DOHH2 (cell line): ENCODE results near the gene SEMA5A.

Source experiments
- H3F3A ChIP-seq: fragments of 200-600 bp; sonication (generic), shearing (Covaris generic); 2 replicates; pipeline ENCODE4 v1.6.0; 2016; ENCODE audit warnings: antibody characterized with exemption, mild to moderate bottlenecking; ENCODE audit not compliant: control insufficient read depth, insufficient read depth
- H3K27ac ChIP-seq: fragments of 200-600 bp; sonication (generic); 2 replicates; pipeline ENCODE4 v1.5.1; 2014; ENCODE audit warnings: low read depth, mild to moderate bottlenecking, low read length, moderate library complexity
- H3K27me3 ChIP-seq: fragments of 200-600 bp; sonication (generic); 2 replicates; pipeline ENCODE4 v1.6.1; 2014; ENCODE audit warnings: mild to moderate bottlenecking, low read length, mixed read lengths; ENCODE audit not compliant: control insufficient read depth
- H3K36me3 ChIP-seq: fragments of 200-600 bp; sonication (generic); 2 replicates; pipeline ENCODE4 v1.6.1; 2014; ENCODE audit warnings: mild to moderate bottlenecking, low read length, moderate library complexity, mixed read lengths; ENCODE audit not compliant: control insufficient read depth
- H3K4me1 ChIP-seq: fragments of 200-600 bp; sonication (generic); 2 replicates; pipeline ENCODE4 v1.6.1; 2014; ENCODE audit warnings: mild to moderate bottlenecking, low read length, mixed read lengths; ENCODE audit not compliant: control insufficient read depth
- H3K4me2 ChIP-seq: fragments of 200-600 bp; sonication (generic); 2 replicates; pipeline ENCODE4 v1.6.0; 2014; ENCODE audit warnings: mild to moderate bottlenecking, low read length, moderate library complexity
- H3K4me3 ChIP-seq: fragments of 200-600 bp; sonication (generic); 2 replicates; pipeline ENCODE4 v1.5.1; 2014; ENCODE audit warnings: mild to moderate bottlenecking, low read length, mixed read lengths
- H3K79me2 ChIP-seq: fragments of 200-600 bp; sonication (generic); 2 replicates; pipeline ENCODE4 v1.6.1; 2014; ENCODE audit warnings: mild to moderate bottlenecking, low read length, mixed read lengths; ENCODE audit not compliant: control insufficient read depth
- H3K9me2 ChIP-seq: fragments of 200-600 bp; sonication (generic); replicated peaks from 2 replicates; pipeline ENCODE4 v1.6.1; 2014; ENCODE audit warnings: mild to moderate bottlenecking, low read length, mixed read lengths; ENCODE audit not compliant: control insufficient read depth
- H3K9me3 ChIP-seq: fragments of 200-600 bp; sonication (generic); 2 replicates; pipeline ENCODE4 v1.6.1; 2014; ENCODE audit warnings: antibody characterized with exemption, low read length, mixed read lengths; ENCODE audit not compliant: control insufficient read depth, insufficient read depth
- H4K20me1 ChIP-seq: fragments of 200-600 bp; sonication (generic); 2 replicates; pipeline ENCODE4 v1.6.0; 2014; ENCODE audit warnings: low read depth, mild to moderate bottlenecking, antibody characterized with exemption, low read length, moderate library complexity; ENCODE audit not compliant: control insufficient read depth, insufficient read depth
- EZH2phosphoT487 ChIP-seq: fragments of 200-600 bp; sonication (generic); IDR thresholded peaks from 2 replicates; pipeline ENCODE4 v1.6.1; 2017; ENCODE audit warnings: borderline replicate concordance, mild to moderate bottlenecking, antibody characterized with exemption, low read length, moderate library complexity, mixed read lengths
- TF ChIP-seq, protein P1 (sequence below): fragments of 200-600 bp; sonication (generic); IDR thresholded peaks from one replicate; pipeline ENCODE4 v1.5.1; 2014; ENCODE audit warnings: antibody characterized with exemption, mild to moderate bottlenecking, low read depth, low read length; ENCODE audit not compliant: poor library complexity, severe bottlenecking

SEMA5A gene

GRCh38 chr5:9324348-9325077, 221.4 kb downstream of the SEMA5A start:
- H3K27me3 ChIP-seq: no peaks in the 10 kb centered on the region
- H3K4me1 ChIP-seq: no peaks in the 10 kb centered on the region
- no peaks in the 10 kb centered on the region for H3K9me2 ChIP-seq
- H3K27ac ChIP-seq: no peak overlapping the region
- H3K9me3 ChIP-seq: no peaks in the 10 kb centered on the region
- H3F3A ChIP-seq: no peaks in the 10 kb centered on the region
- H3K36me3 ChIP-seq: no peaks in the 10 kb centered on the region
- TF ChIP-seq, protein P1, sequence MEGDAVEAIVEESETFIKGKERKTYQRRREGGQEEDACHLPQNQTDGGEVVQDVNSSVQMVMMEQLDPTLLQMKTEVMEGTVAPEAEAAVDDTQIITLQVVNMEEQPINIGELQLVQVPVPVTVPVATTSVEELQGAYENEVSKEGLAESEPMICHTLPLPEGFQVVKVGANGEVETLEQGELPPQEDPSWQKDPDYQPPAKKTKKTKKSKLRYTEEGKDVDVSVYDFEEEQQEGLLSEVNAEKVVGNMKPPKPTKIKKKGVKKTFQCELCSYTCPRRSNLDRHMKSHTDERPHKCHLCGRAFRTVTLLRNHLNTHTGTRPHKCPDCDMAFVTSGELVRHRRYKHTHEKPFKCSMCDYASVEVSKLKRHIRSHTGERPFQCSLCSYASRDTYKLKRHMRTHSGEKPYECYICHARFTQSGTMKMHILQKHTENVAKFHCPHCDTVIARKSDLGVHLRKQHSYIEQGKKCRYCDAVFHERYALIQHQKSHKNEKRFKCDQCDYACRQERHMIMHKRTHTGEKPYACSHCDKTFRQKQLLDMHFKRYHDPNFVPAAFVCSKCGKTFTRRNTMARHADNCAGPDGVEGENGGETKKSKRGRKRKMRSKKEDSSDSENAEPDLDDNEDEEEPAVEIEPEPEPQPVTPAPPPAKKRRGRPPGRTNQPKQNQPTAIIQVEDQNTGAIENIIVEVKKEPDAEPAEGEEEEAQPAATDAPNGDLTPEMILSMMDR: no peak
- no peak for TF ChIP-seq EZH2phosphoT487
- no peaks in the 10 kb centered on the region for H3K79me2 ChIP-seq
- H4K20me1 ChIP-seq: no peaks in the 10 kb centered on the region
- no peak overlapping the region for H3K4me2 ChIP-seq
- no peak overlapping the region for H3K4me3 ChIP-seq

DNA sequence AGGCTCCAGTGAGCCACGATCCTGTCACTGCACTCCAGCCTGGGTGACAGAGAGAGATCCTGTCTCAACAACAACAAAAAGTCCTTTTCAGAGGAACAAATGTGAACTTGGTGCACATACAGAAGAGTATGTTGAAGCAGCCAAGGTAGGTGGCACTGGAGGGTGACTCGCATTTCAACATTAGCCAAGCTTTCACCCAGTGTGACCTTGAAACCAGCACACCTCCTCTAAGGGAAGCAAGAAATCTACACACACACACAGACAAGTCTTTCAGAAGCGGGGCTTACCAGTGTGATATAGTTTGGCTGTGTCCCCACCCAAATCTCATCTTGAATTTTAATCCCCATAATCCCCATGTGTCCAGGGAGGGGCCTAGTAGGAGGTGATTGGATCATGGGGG, 225.2 kb downstream of the SEMA5A start:
- no peaks in the 10 kb centered on the region for H4K20me1 ChIP-seq
- no peaks in the 10 kb centered on the region for H3K79me2 ChIP-seq
- H3K9me2 ChIP-seq: no peaks in the 10 kb centered on the region
- H3F3A ChIP-seq: no peaks in the 10 kb centered on the region
- TF ChIP-seq, protein P1: no peak
- no peak for TF ChIP-seq EZH2phosphoT487
- no peaks in the 10 kb centered on the region for H3K4me1 ChIP-seq
- no peak overlapping the region for H3K4me2 ChIP-seq
- no peaks in the 10 kb centered on the region for H3K9me3 ChIP-seq
- H3K36me3 ChIP-seq: no peaks in the 10 kb centered on the region
- H3K4me3 ChIP-seq: no peak overlapping the region
- H3K27me3 ChIP-seq: no peaks in the 10 kb centered on the region
- no peak overlapping the region for H3K27ac ChIP-seq

DNA sequence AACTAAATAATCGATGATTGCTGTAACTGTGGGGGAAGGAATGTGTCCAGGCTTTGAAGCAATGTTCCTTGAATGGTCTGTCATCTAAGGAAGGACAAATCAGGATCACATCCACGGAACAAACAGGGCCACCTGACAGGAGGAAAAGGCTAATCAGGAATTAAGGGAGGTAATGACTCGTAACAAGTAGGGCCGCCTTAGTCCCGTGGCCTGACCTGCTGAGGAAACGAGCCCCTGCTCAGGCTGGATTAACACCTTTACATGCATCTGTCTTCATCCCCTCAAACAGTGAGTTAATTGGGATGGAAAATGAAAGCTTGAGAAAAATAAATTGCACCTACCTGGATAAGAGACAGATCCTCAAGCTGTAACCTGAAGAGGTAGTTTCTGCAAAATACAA, 227.8 kb downstream of the SEMA5A start:
- Histone ChIP-seq H3K9me3 (no peaks in the 10 kb centered on the region), H3K79me2 (no peaks in the 10 kb centered on the region), H3K9me2 (no peaks in the 10 kb centered on the region), H3K4me2 (no peak overlapping the region), H4K20me1 (no peaks in the 10 kb centered on the region), H3K4me1 (no peaks in the 10 kb centered on the region), H3K4me3 (no peak overlapping the region), H3K36me3 (no peaks in the 10 kb centered on the region), H3K27me3 (no peaks in the 10 kb centered on the region), H3K27ac (no peak overlapping the region), H3F3A (no peaks in the 10 kb centered on the region)
- no peak for TF ChIP-seq EZH2phosphoT487
- TF ChIP-seq, protein P1: no peak
